Transverse colon (tissue), 4 donors: ENCODE results near the gene HHIPL2. TPM values are rescaled to one million over a fixed set of nuclear protein-coding genes. Genes with fewer than 3 reads are reported as not detected.

Source experiments
- DNase-seq: peaks from one replicate; pipeline ENCODE4 v3.0.0-alpha.2; 2019
- H3K27ac ChIP-seq, 4 donors: fragments of 200-600 bp; sonication (generic); 2 replicates each; pipeline ENCODE4 v1.5.1; 2016 to 2018; ENCODE audit warnings: inconsistent platforms in 4 of 4
- H3K27me3 ChIP-seq: fragments of 200-600 bp; sonication (generic); 2 replicates; pipeline ENCODE4 v1.5.1; 2017; ENCODE audit warnings: inconsistent platforms
- H3K36me3 ChIP-seq, 4 donors: fragments of 200-600 bp; sonication (generic); 2 replicates each; pipeline ENCODE4 v1.5.1; 2017 to 2019; ENCODE audit warnings: inconsistent platforms in 4 of 4
- H3K4me1 ChIP-seq, 4 donors: fragments of 200-600 bp; sonication (generic); 2 replicates each; pipeline ENCODE4 v1.5.1; 2017 to 2020; ENCODE audit warnings: inconsistent platforms in 4 of 4
- H3K4me3 ChIP-seq, 4 donors: fragments of 200-600 bp; sonication (generic); 1 replicate in 1 of 4; 2 replicates in 3 of 4; pipeline versions ENCODE4 v1.5.1 to v1.6.1; 2017 to 2019; ENCODE audit warnings: inconsistent platforms in 4 of 4
- H3K9me3 ChIP-seq, 2 donors: fragments of 200-600 bp; sonication (generic); 2 replicates each; pipeline ENCODE4 v1.5.1; 2017 to 2019; ENCODE audit warnings: inconsistent platforms in 2 of 2
- CTCF ChIP-seq, 5 experiments: fragments of 200-600 bp in 3 of 5; fragments of 450-650 bp in 2 of 5; sonication (generic) in 3 of 5; IDR thresholded peaks; 1 replicate in 2 of 5; 2 replicates in 3 of 5; pipeline ENCODE4 v1.5.1; 2016 to 2017; ENCODE audit warnings: antibody characterized with exemption in 5 of 5, inconsistent platforms in 3 of 5, mild to moderate bottlenecking in 2 of 5, moderate library complexity in 1 of 5
- EP300 ChIP-seq: sonication (generic); formaldehyde crosslinking; IDR thresholded peaks from one replicate; pipeline ENCODE4 v1.6.1; 2017; ENCODE audit warnings: antibody characterized with exemption, low read depth
- POLR2A ChIP-seq: fragments of 450-650 bp; IDR thresholded peaks from one replicate; pipeline ENCODE4 v1.6.1; 2016; ENCODE audit warnings: antibody characterized with exemption, mild to moderate bottlenecking, moderate library complexity
- POLR2AphosphoS5 ChIP-seq, 3 donors: sonication (generic); formaldehyde crosslinking; IDR thresholded peaks; one replicate each; pipeline ENCODE4 v1.6.1; 2016; ENCODE audit warnings: antibody characterized with exemption in 3 of 3
- WGBS, 2 donors: methylation state at CpG; one replicate each; pipeline ENCODE4 v1.1.5; 2018; ENCODE audit warnings: low coverage in 1 of 2; 5-methylcytosine and 5-hydroxymethylcytosine counted together
- in situ Hi-C, 4 donors: fragments of 200-750 bp; cut with MboI; loops; one replicate each; pipeline versions ENCODE4 v1.15.0 to v1.15.1; 2017; ENCODE audit warnings: low sequenced_read_pairs in 3 of 4, low pct_ligation_motif_present in 1 of 4, low pct_unique_long_range_greater_than_20kb in 1 of 4
- intact Hi-C: fragments of 100-400 bp; cut with DNase I; formaldehyde crosslinking; loops from one replicate; pipeline ENCODE4 v1.15.1; 2023; ENCODE audit warnings: low total_unique reads
- total RNA-seq, 4 donors: library from RNA; depleted of rRNA; stranded (reverse); fragments of >200 nt; gene quantifications; one replicate each; pipeline ENCODE4 v1.1.0, GENCODE V29; 2016

HHIPL2 gene
- total RNA-seq, 4 donors from 2014 or later: 0.32 to 0.41 TPM; not detected in 2

DNA sequence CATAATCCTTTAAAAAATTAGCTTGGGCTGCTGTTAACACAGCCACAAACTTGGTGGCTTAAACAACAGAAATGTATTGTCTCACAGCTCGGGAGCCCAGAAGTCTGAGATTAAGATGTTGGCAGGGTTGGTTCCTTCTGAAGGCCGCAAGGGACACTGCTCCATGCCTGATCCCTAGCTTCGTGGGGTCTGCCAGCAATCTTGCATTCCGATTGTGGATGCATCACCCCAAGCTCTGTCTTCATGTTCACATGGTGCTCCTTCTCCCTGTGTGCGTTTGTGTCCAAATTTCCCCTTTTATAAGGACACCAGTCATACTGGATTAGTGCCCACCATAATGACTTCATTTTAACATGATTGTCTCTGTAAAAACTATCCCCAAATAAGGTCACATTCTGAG is 5.0 kb upstream of the HHIPL2 start:
- DNase-seq: no peak
- Histone ChIP-seq H3K27me3 (no peaks in the 10 kb centered on the region), H3K4me3 (no peak overlapping the region), H3K27ac (no peak overlapping the region), H3K4me1 (no peaks in the 10 kb centered on the region), H3K9me3 (no peaks in the 10 kb centered on the region), H3K36me3 (no peaks in the 10 kb centered on the region)
- in situ Hi-C loops: no loop called here
- TF ChIP-seq POLR2A (no peak), POLR2AphosphoS5 (IDR thresholded peaks at IDR 0.05) (no peak), CTCF (IDR thresholded peaks at IDR 0.05) (no peak)
- intact Hi-C loops: no loop called here
- WGBS, 2 donors: 67 to 73% methylated on average over 1 to 5 of the region's 5 CpGs

- Histone ChIP-seq H3K27ac (no peak overlapping the region), H3K4me3 (no peak overlapping the region), H3K4me1 (no peaks in the 10 kb centered on the region), H3K9me3 (no peaks in the 10 kb centered on the region), H3K27me3 (peaks cover 29% of the 10 kb centered on the region), H3K36me3 (no peaks in the 10 kb centered on the region)
- in situ Hi-C loops: no loop called here
- TF ChIP-seq POLR2AphosphoS5 (IDR thresholded peaks at IDR 0.05) (no peak), CTCF (IDR thresholded peaks at IDR 0.05) (no peak), POLR2A (no peak), EP300 (no peak)
- DNase-seq: no peak
- 56% methylated on average over 8 of the region's 8 CpGs; no CpG with 5 or more reads in 1 of the 2 donors for WGBS, 2 donors
- intact Hi-C loops: no loop called here
These were observed 667 bp downstream of the HHIPL2 start for GRCh38 chr1:222547260-222547614.

DNA sequence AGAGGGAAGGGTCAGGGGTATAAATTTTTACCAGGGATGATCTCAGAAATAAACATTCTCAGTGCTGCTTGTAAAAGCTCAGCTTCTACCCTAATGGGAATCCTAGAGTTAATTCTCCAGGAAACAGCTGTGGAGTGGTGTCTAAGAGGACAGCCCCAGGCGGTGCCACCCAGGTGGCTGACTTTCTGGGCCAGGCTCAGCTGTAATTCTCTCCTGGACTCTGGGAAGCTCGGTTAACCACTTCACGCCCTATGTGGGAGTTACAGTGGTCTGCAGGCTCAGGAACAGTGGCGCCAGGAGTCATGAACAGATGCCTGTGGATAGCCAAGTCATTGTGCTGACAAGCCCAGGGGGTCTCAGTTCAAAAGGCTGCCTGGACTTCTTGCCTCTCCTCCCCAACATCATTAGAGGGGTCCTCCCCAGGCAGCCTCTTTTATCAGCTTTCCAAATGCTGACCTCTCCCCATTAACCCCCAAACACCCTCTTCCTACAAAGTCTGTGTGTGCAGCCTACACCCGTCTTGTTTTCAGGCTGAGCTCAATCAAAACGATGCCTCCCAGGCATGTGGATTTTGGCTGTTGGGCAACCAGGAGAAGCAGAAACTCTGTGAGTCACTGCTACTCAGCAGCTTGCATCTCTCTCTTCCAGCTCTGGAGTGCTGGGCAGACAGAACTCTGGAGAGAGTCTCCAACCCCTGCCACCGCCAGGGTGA is 1.2 kb downstream of the HHIPL2 start:
- Histone ChIP-seq H3K4me1 (no peaks in the 10 kb centered on the region), H3K4me3 (no peak overlapping the region), H3K27ac (no peak overlapping the region), H3K36me3 (no peaks in the 10 kb centered on the region), H3K27me3 (peaks cover 29% of the 10 kb centered on the region), H3K9me3 (no peaks in the 10 kb centered on the region)
- in situ Hi-C loops: no loop called here
- no peak for DNase-seq
- intact Hi-C loops: no loop called here
- TF ChIP-seq POLR2A (no peak), POLR2AphosphoS5 (IDR thresholded peaks at IDR 0.05) (no peak), EP300 (no peak), CTCF (IDR thresholded peaks at IDR 0.05) (no peak)
- 0 to 28% methylated on average over 1 to 7 of the region's 7 CpGs for WGBS, 2 donors

GRCh38 chr1:222546091-222546490 is 1.8 kb downstream of the HHIPL2 start:
- no peak overlapping the region for H3K4me3 ChIP-seq
- TF ChIP-seq CTCF (IDR thresholded peaks at IDR 0.05) (no peak), POLR2AphosphoS5 (IDR thresholded peaks at IDR 0.05) (no peak), EP300 (no peak), POLR2A (no peak)
- intact Hi-C loops: no loop called here
- in situ Hi-C loops: no loop called here
- WGBS, 2 donors: 47 to 50% methylated on average over 6 to 7 of the region's 7 CpGs
- H3K9me3 ChIP-seq: no peaks in the 10 kb centered on the region
- no peak for DNase-seq
- H3K27me3 ChIP-seq: peaks cover 29% of the 10 kb centered on the region
- no peak overlapping the region for H3K27ac ChIP-seq
- H3K36me3 ChIP-seq: no peaks in the 10 kb centered on the region
- no peaks in the 10 kb centered on the region for H3K4me1 ChIP-seq
